WI38 (cell line): ENCODE data around the gene TANC1.

Source experiments
- H3K4me3 ChIP-seq: 2 replicates; pipeline ENCODE4 v1.5.1; 2011; ENCODE audit warnings: low read depth, mild to moderate bottlenecking, control low read depth, low read length
- TF ChIP-seq, protein P1 (sequence below): IDR thresholded peaks from 2 replicates; pipeline ENCODE4 v1.5.1; 2012; ENCODE audit warnings: low read depth, mild to moderate bottlenecking, control low read depth, low read length

Gene TANC1

DNA sequence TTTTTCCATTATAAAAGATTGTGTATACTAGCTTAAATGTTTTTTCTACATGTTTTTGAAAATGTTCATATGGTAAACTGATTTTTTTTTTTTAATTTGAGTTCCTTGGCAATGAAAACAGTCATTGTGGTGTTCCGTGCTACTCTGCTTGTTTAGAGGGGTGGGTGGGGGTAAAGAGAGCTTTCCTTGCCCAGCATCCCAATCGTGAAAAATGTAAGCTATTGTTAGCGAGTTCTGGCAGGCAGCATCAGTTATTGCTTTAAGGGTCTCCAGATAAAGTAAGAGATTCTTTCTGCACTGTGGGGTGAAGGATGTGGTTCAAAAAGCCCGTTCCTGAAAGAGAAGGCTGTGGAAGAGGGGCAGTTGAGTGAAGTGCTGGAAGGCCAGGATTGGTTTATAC, 118.4 kb downstream of the TANC1 start:
- TF ChIP-seq, protein P1, sequence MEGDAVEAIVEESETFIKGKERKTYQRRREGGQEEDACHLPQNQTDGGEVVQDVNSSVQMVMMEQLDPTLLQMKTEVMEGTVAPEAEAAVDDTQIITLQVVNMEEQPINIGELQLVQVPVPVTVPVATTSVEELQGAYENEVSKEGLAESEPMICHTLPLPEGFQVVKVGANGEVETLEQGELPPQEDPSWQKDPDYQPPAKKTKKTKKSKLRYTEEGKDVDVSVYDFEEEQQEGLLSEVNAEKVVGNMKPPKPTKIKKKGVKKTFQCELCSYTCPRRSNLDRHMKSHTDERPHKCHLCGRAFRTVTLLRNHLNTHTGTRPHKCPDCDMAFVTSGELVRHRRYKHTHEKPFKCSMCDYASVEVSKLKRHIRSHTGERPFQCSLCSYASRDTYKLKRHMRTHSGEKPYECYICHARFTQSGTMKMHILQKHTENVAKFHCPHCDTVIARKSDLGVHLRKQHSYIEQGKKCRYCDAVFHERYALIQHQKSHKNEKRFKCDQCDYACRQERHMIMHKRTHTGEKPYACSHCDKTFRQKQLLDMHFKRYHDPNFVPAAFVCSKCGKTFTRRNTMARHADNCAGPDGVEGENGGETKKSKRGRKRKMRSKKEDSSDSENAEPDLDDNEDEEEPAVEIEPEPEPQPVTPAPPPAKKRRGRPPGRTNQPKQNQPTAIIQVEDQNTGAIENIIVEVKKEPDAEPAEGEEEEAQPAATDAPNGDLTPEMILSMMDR: no peak
- H3K4me3 ChIP-seq: no peak overlapping the region

- no peak overlapping the region for H3K4me3 ChIP-seq
- TF ChIP-seq, protein P1: no peak
Observed at GRCh38 chr2:159088906-159089305, 120.5 kb downstream of the TANC1 start.

- no peak overlapping the region for H3K4me3 ChIP-seq
- TF ChIP-seq, protein P1: no peak
Observed at GRCh38 chr2:159089543-159089942, 121.1 kb downstream of the TANC1 start.

GRCh38 chr2:159090514-159091201, 122.2 kb downstream of the TANC1 start:
- TF ChIP-seq, protein P1: no peak
- H3K4me3 ChIP-seq: 0 out of 2 replicates have a peak overlapping the region, but pooled peaks have one; percentile 4

DNA sequence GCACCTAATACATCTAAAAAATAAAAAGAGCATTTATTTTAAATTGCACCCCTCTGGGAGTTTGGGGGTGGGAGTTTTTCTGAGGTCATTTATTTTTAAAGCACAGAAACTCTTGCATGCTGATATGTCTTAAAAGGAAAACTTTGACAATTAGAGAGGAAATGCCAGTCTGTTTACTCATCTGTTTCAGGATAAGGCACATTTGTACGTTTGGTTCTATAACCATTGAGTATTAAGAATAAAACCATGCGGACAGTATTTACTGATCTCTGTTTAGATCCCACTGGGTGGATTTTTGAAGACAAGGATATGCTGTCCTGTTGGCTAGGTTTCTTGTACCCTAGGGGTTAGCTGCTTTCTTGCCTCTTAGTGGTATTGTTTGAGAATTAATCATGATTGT, 122.9 kb downstream of the TANC1 start:
- H3K4me3 ChIP-seq: no peak overlapping the region
- TF ChIP-seq, protein P1: no peak

DNA sequence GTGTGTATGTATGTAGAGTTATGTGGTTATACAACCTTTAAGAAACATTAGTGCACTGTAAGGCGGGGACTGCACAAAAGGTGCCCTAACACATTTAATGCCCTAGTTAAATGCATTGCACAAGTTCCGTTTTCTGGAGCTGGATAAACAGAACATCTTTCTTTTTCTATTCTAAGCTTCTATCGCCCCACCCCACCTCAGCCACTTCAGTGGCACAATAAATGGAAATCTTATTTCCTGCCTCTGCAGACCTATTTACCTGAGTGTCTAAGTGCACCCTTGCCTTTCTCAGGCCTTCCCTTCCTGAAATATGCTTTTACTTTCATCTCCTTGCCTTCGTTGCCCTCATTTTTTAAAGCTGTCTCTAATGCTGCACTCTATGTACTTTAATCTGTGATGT, 123.5 kb downstream of the TANC1 start:
- TF ChIP-seq, protein P1: no peak

GRCh38 chr2:159093497-159093896, 125.1 kb downstream of the TANC1 start:
- no peak overlapping the region for H3K4me3 ChIP-seq
- TF ChIP-seq, protein P1: no peak

More for the DNA sequence above, 123.5 kb downstream of the TANC1 start:
- no peak overlapping the region for H3K4me3 ChIP-seq
